ENCODE measurements around the gene UNC119B.
A peak's percentile ranks its signal among the peaks of the same experiment; 100 is the strongest.

Gene UNC119B

GRCh38 chr12:120719496-120720233 is 9.4 kb downstream of the UNC119B start:
- Histone ChIP-seq H3K4me3 (ENCODE audit: low read depth, low read length) (no peak overlapping the region), H3K36me3 (ENCODE audit: insufficient read depth, low read length) (peaks cover 23% of the 10 kb centered on the region), H3K27ac (ENCODE audit: low read depth, low read length) (peak overlapping the region; percentile 49; the same call in 1 of the 2 replicates), H3K79me2 (ENCODE audit: control insufficient read depth, insufficient read depth, low read length, unreplicated experiment) (no peaks in the 10 kb centered on the region), H3K27me3 (ENCODE audit: insufficient read depth, low read length) (no peaks in the 10 kb centered on the region), H3K4me1 (ENCODE audit: control insufficient read depth, insufficient read depth, low read length, unreplicated experiment) (peaks cover 16% of the 10 kb centered on the region), H2AFZ (ENCODE audit: low read length, unreplicated experiment) (no peak overlapping the region)

- Histone ChIP-seq H3K79me2 (ENCODE audit: control insufficient read depth, insufficient read depth, low read length, unreplicated experiment) (no peaks in the 10 kb centered on the region), H3K36me3 (ENCODE audit: insufficient read depth, low read length) (peaks cover 23% of the 10 kb centered on the region), H3K4me1 (ENCODE audit: control insufficient read depth, insufficient read depth, low read length, unreplicated experiment) (peaks cover 22% of the 10 kb centered on the region), H3K27ac (ENCODE audit: low read depth, low read length) (peak overlapping the region; percentile 49), H3K27me3 (ENCODE audit: insufficient read depth, low read length) (no peaks in the 10 kb centered on the region), H2AFZ (ENCODE audit: low read length, unreplicated experiment) (no peak overlapping the region), H3K4me3 (ENCODE audit: low read depth, low read length) (no peak overlapping the region)
Measured at GRCh38 chr12:120720234-120720986, 10.2 kb downstream of the UNC119B start.

- Histone ChIP-seq H3K36me3 (ENCODE audit: insufficient read depth, low read length) (peaks cover 22% of the 10 kb centered on the region), H3K79me2 (ENCODE audit: control insufficient read depth, insufficient read depth, low read length, unreplicated experiment) (no peaks in the 10 kb centered on the region), H3K27ac (ENCODE audit: low read depth, low read length) (peak overlapping the region; percentile 49), H2AFZ (ENCODE audit: low read length, unreplicated experiment) (no peak overlapping the region), H3K4me1 (ENCODE audit: control insufficient read depth, insufficient read depth, low read length, unreplicated experiment) (peaks cover 22% of the 10 kb centered on the region), H3K4me3 (ENCODE audit: low read depth, low read length) (no peak overlapping the region), H3K27me3 (ENCODE audit: insufficient read depth, low read length) (no peaks in the 10 kb centered on the region)
Measured at GRCh38 chr12:120720987-120721801, 10.9 kb downstream of the UNC119B start.

- Histone ChIP-seq H3K4me3 (ENCODE audit: low read depth, low read length) (no peak overlapping the region), H3K4me1 (ENCODE audit: control insufficient read depth, insufficient read depth, low read length, unreplicated experiment) (peaks cover 26% of the 10 kb centered on the region), H3K27ac (ENCODE audit: low read depth, low read length) (no peak overlapping the region), H3K27me3 (ENCODE audit: insufficient read depth, low read length) (no peaks in the 10 kb centered on the region), H3K36me3 (ENCODE audit: insufficient read depth, low read length) (peaks cover 16% of the 10 kb centered on the region), H3K79me2 (ENCODE audit: control insufficient read depth, insufficient read depth, low read length, unreplicated experiment) (no peaks in the 10 kb centered on the region), H2AFZ (ENCODE audit: low read length, unreplicated experiment) (no peak overlapping the region)
Measured at GRCh38 chr12:120721866-120722265, 11.6 kb downstream of the UNC119B start.

- H3K27ac ChIP-seq (ENCODE audit: low read depth, low read length), result no peak overlapping the region
- peaks cover 15% of the 10 kb centered on the region for H3K36me3 ChIP-seq (ENCODE audit: insufficient read depth, low read length)
- H3K4me3 ChIP-seq (ENCODE audit: low read depth, low read length), result no peak overlapping the region
- H3K79me2 ChIP-seq (ENCODE audit: control insufficient read depth, insufficient read depth, low read length, unreplicated experiment), result no peaks in the 10 kb centered on the region
- peaks cover 26% of the 10 kb centered on the region for H3K4me1 ChIP-seq (ENCODE audit: control insufficient read depth, insufficient read depth, low read length, unreplicated experiment)
- no peak overlapping the region for H2AFZ ChIP-seq (ENCODE audit: low read length, unreplicated experiment)
- H3K27me3 ChIP-seq (ENCODE audit: insufficient read depth, low read length), result no peaks in the 10 kb centered on the region
Measured at GRCh38 chr12:120722784-120723183, 12.5 kb downstream of the UNC119B start.

- Histone ChIP-seq H3K36me3 (ENCODE audit: insufficient read depth, low read length) (peaks cover 15% of the 10 kb centered on the region), H3K4me1 (ENCODE audit: control insufficient read depth, insufficient read depth, low read length, unreplicated experiment) (peaks cover 26% of the 10 kb centered on the region), H2AFZ (ENCODE audit: low read length, unreplicated experiment) (no peak overlapping the region), H3K27ac (ENCODE audit: low read depth, low read length) (no peak overlapping the region), H3K27me3 (ENCODE audit: insufficient read depth, low read length) (no peaks in the 10 kb centered on the region), H3K79me2 (ENCODE audit: control insufficient read depth, insufficient read depth, low read length, unreplicated experiment) (no peaks in the 10 kb centered on the region), H3K4me3 (ENCODE audit: low read depth, low read length) (no peak overlapping the region)
Measured at GRCh38 chr12:120724720-120725119, 14.5 kb downstream of the UNC119B start.

GRCh38 chr12:120725151-120725658 is 14.9 kb downstream of the UNC119B start:
- peak overlapping the region; percentile 57 for H2AFZ ChIP-seq (ENCODE audit: low read length, unreplicated experiment)

GRCh38 chr12:120725659-120726509 is 15.6 kb downstream of the UNC119B start, which contains the start of gene ACADS:
ACADS (plus strand) TSS chr12:120725826; CDS start chr12:120725886, 60 bp downstream.
- Histone ChIP-seq H2AFZ (ENCODE audit: low read length, unreplicated experiment) (peak within 1 kb of the TSS; percentile 57), H3K27ac (ENCODE audit: low read depth, low read length) (no peak within 1 kb of the TSS), H3K36me3 (ENCODE audit: insufficient read depth, low read length) (peaks cover 9% of the 10 kb centered on the region; the same call in 1 of the 2 replicates), H3K4me3 (ENCODE audit: low read depth, low read length) (peak within 1 kb of the TSS; percentile 79), H3K79me2 (ENCODE audit: control insufficient read depth, insufficient read depth, low read length, unreplicated experiment) (no peaks in the 10 kb centered on the region), H3K27me3 (ENCODE audit: insufficient read depth, low read length) (no peaks in the 10 kb centered on the region), H3K4me1 (ENCODE audit: control insufficient read depth, insufficient read depth, low read length, unreplicated experiment) (peaks cover 18% of the 10 kb centered on the region)

More at GRCh38 chr12:120725151-120725658, 14.9 kb downstream of the UNC119B start:
- Histone ChIP-seq H3K79me2 (ENCODE audit: control insufficient read depth, insufficient read depth, low read length, unreplicated experiment) (no peaks in the 10 kb centered on the region), H3K4me3 (ENCODE audit: low read depth, low read length) (peak overlapping the region; percentile 79), H3K36me3 (ENCODE audit: insufficient read depth, low read length) (peaks cover 10% of the 10 kb centered on the region; the same call in 1 of the 2 replicates), H3K4me1 (ENCODE audit: control insufficient read depth, insufficient read depth, low read length, unreplicated experiment) (peaks cover 24% of the 10 kb centered on the region), H3K27ac (ENCODE audit: low read depth, low read length) (no peak overlapping the region), H3K27me3 (ENCODE audit: insufficient read depth, low read length) (no peaks in the 10 kb centered on the region)

- Histone ChIP-seq H3K79me2 (ENCODE audit: control insufficient read depth, insufficient read depth, low read length, unreplicated experiment) (no peaks in the 10 kb centered on the region), H3K27ac (ENCODE audit: low read depth, low read length) (no peak overlapping the region), H3K4me3 (ENCODE audit: low read depth, low read length) (peak overlapping the region; percentile 79), H2AFZ (ENCODE audit: low read length, unreplicated experiment) (no peak overlapping the region), H3K36me3 (ENCODE audit: insufficient read depth, low read length) (peaks cover 9% of the 10 kb centered on the region; the same call in 1 of the 2 replicates), H3K4me1 (ENCODE audit: control insufficient read depth, insufficient read depth, low read length, unreplicated experiment) (peaks cover 14% of the 10 kb centered on the region), H3K27me3 (ENCODE audit: insufficient read depth, low read length) (no peaks in the 10 kb centered on the region)
Measured at GRCh38 chr12:120726510-120726793, 16.2 kb downstream of the UNC119B start.

Data from ACC112 (cell line).